IMR-90 (cell line): Measurements from ENCODE around the gene TBX1. TPM values are rescaled to one million over a fixed set of nuclear protein-coding genes. Genes with fewer than 3 reads are reported as not detected.

ENCODE experiments used
- ATAC-seq: fragments of 200-7000 bp; cut with Tn5 transposase; 2 replicates; pipeline ENCODE4 v1.9.1; 2020; ENCODE audit warnings: low read depth, mild to moderate bottlenecking, moderate library complexity
- BruUV-seq: library from RNA; stranded (reverse); fragments of 400-500 nt; replicated peaks from 2 replicates; lab custom pipeline; 2021; lab: Mats Ljungman, UMichigan
- CTCF ChIA-PET: fragments of 300-600 bp; formaldehyde crosslinking; extraction: SDS; loops from one replicate; lab custom pipeline; 2021; ENCODE audit warnings: antibody characterized with exemption; lab: Yijun Ruan, JAX
- POLR2A ChIA-PET: fragments of 300-600 bp; sonication (Branson Sonifier 250); formaldehyde crosslinking; loops from one replicate; lab custom pipeline; 2022; ENCODE audit warnings: antibody characterized with exemption; ENCODE audit not compliant: unreplicated experiment; lab: Charles Lee
- DNase-seq: peaks from one replicate; pipeline ENCODE4 v3.0.0; 2013
- H2AFZ ChIP-seq: replicated peaks from 2 replicates; pipeline ENCODE3; 2013; ENCODE audit warnings: low read length, mild to moderate bottlenecking; ENCODE audit not compliant: poor library complexity
- H2AK5ac ChIP-seq: 2 replicates; pipeline ENCODE4 v1.6.1; 2013; ENCODE audit warnings: low read depth, low read length, inconsistent platforms
- H2AK9ac ChIP-seq: replicated peaks from 2 replicates; pipeline ENCODE3; 2013; ENCODE audit warnings: mild to moderate bottlenecking, low read depth, low read length, moderate library complexity; ENCODE audit not compliant: poor library complexity
- H2BK120ac ChIP-seq: 2 replicates; pipeline ENCODE4 v1.6.1; 2013; ENCODE audit warnings: low read depth, low read length, inconsistent platforms
- H2BK15ac ChIP-seq: 3 replicates; pipeline ENCODE4 v1.6.1; 2013; ENCODE audit warnings: low read depth, low read length, inconsistent platforms
- H2BK20ac ChIP-seq: 2 replicates; pipeline ENCODE4 v1.6.1; 2013; ENCODE audit warnings: low read depth, mild to moderate bottlenecking, inconsistent platforms, low read length, moderate library complexity
- H2BK5ac ChIP-seq: 2 replicates; pipeline ENCODE4 v1.6.1; 2013; ENCODE audit warnings: mild to moderate bottlenecking, low read depth, low read length, inconsistent platforms; ENCODE audit not compliant: poor library complexity, severe bottlenecking
- H3K14ac ChIP-seq: replicated peaks from 2 replicates; pipeline ENCODE4 v1.6.1; 2013; ENCODE audit warnings: low read depth, low read length, inconsistent platforms
- H3K18ac ChIP-seq: 2 replicates; pipeline ENCODE4 v1.6.1; 2013; ENCODE audit warnings: low read depth, low read length, control low read depth
- H3K23ac ChIP-seq: 2 replicates; pipeline ENCODE4 v1.6.1; 2013; ENCODE audit warnings: low read depth, low read length, inconsistent platforms
- H3K27ac ChIP-seq: 2 replicates; pipeline ENCODE4 v1.5.1; 2013; ENCODE audit warnings: mild to moderate bottlenecking, control low read depth, low read length; ENCODE audit not compliant: insufficient read depth
- H3K27me3 ChIP-seq: 2 replicates; pipeline ENCODE4 v1.6.1; 2013; ENCODE audit warnings: low read length; ENCODE audit not compliant: control insufficient read depth, insufficient read depth
- H3K36me3 ChIP-seq: 2 replicates; pipeline ENCODE4 v1.6.1; 2013; ENCODE audit warnings: low read length, mixed read lengths; ENCODE audit not compliant: control insufficient read depth, insufficient read depth
- H3K4ac ChIP-seq: 2 replicates; pipeline ENCODE4 v1.6.1; 2013; ENCODE audit warnings: low read depth, low read length, inconsistent platforms
- H3K4me1 ChIP-seq: 2 replicates; pipeline ENCODE4 v1.6.1; 2013; ENCODE audit warnings: low read length, mixed read lengths; ENCODE audit not compliant: control insufficient read depth, insufficient read depth
- H3K4me2 ChIP-seq: 2 replicates; pipeline ENCODE4 v1.6.1; 2013; ENCODE audit warnings: low read depth, mild to moderate bottlenecking, control low read depth, low read length, moderate library complexity
- H3K4me3 ChIP-seq: 2 replicates; pipeline ENCODE4 v1.5.1; 2013; ENCODE audit warnings: low read depth, mild to moderate bottlenecking, control low read depth, low read length, moderate library complexity; ENCODE audit not compliant: insufficient read depth
- H3K56ac ChIP-seq: 2 replicates; pipeline ENCODE4 v1.6.1; 2013; ENCODE audit warnings: low read length, inconsistent platforms; ENCODE audit not compliant: insufficient read depth; ENCODE audit errors: extremely low read depth
- H3K79me1 ChIP-seq, 2 experiments: 2 replicates each; pipeline ENCODE4 v1.6.1; 2013; ENCODE audit warnings: low read length in 2 of 2, inconsistent platforms in 1 of 2, low read depth in 1 of 2
- H3K9ac ChIP-seq: 2 replicates; pipeline ENCODE4 v1.6.1; 2013; ENCODE audit warnings: low read depth, low read length, control low read depth
- H3K9me1 ChIP-seq: 2 replicates; pipeline ENCODE4 v1.6.1; 2013; ENCODE audit warnings: low read length, inconsistent platforms; ENCODE audit not compliant: insufficient read depth
- H3K9me3 ChIP-seq: 2 replicates; pipeline ENCODE4 v1.6.1; 2013; ENCODE audit warnings: low read length; ENCODE audit not compliant: control insufficient read depth, insufficient read depth
- H4K20me1 ChIP-seq: 2 replicates; pipeline ENCODE4 v1.6.1; 2013; ENCODE audit warnings: low read length, inconsistent platforms; ENCODE audit not compliant: insufficient read depth
- H4K5ac ChIP-seq: 2 replicates; pipeline ENCODE4 v1.6.1; 2013; ENCODE audit warnings: mild to moderate bottlenecking, low read depth, low read length, control low read depth
- H4K8ac ChIP-seq, 2 experiments: 2 replicates each; pipeline ENCODE4 v1.6.1; 2013; ENCODE audit warnings: low read depth in 2 of 2, low read length in 2 of 2, control low read depth in 1 of 2, inconsistent platforms in 1 of 2
- H4K91ac ChIP-seq: 2 replicates; pipeline ENCODE4 v1.6.1; 2013; ENCODE audit warnings: low read depth, low read length, inconsistent platforms; ENCODE audit not compliant: insufficient read depth
- BHLHE40 ChIP-seq: fragments of 150-350 bp; IDR thresholded peaks from 2 replicates; pipeline ENCODE4 v1.6.1; 2016; ENCODE audit warnings: mild to moderate bottlenecking, low read depth, low read length
- CEBPB ChIP-seq: IDR thresholded peaks from 2 replicates; pipeline ENCODE4 v1.6.1; 2012; ENCODE audit warnings: low read depth, low read length, improper control_type of control experiment
- CHD1 ChIP-seq: IDR thresholded peaks from 2 replicates; pipeline ENCODE4 v1.6.1; 2012; ENCODE audit warnings: low read depth, low read length, improper control_type of control experiment
- CTCF ChIP-seq: conservative IDR thresholded peaks from 2 replicates; pipeline ENCODE4 v1.5.1; 2012; ENCODE audit warnings: mild to moderate bottlenecking, low read depth, low read length, improper control_type of control experiment
- ELK1 ChIP-seq: fragments of 150-350 bp; IDR thresholded peaks from 2 replicates; pipeline ENCODE4 v1.6.1; 2016; ENCODE audit warnings: low read depth, mild to moderate bottlenecking, low read length, moderate library complexity, borderline replicate concordance
- FOS ChIP-seq: fragments of 150-350 bp; IDR thresholded peaks from 2 replicates; pipeline ENCODE4 v1.6.1; 2016; ENCODE audit warnings: low read depth, low read length
- MAFK ChIP-seq: IDR thresholded peaks from 2 replicates; pipeline ENCODE4 v1.6.1; 2012; ENCODE audit warnings: low read depth, low read length, improper control_type of control experiment
- MAZ ChIP-seq: IDR thresholded peaks from 2 replicates; pipeline ENCODE4 v1.6.1; 2012; ENCODE audit warnings: low read depth, mild to moderate bottlenecking, low read length, improper control_type of control experiment, moderate library complexity, borderline replicate concordance
- MXI1 ChIP-seq: IDR thresholded peaks from 2 replicates; pipeline ENCODE4 v1.6.1; 2012; ENCODE audit warnings: low read depth, mild to moderate bottlenecking, low read length, moderate library complexity, borderline replicate concordance
- NFE2L2 ChIP-seq: fragments of 150-350 bp; IDR thresholded peaks from 2 replicates; pipeline ENCODE4 v1.6.1; 2016; ENCODE audit warnings: low read depth, mild to moderate bottlenecking, low read length
- POLR2A ChIP-seq: IDR thresholded peaks from 2 replicates; pipeline ENCODE4 v1.6.1; 2012; ENCODE audit warnings: mild to moderate bottlenecking, low read depth, low read length
- RAD21 ChIP-seq: IDR thresholded peaks from 2 replicates; pipeline ENCODE4 v1.6.1; 2012; ENCODE audit warnings: low read length, improper control_type of control experiment
- RCOR1 ChIP-seq: IDR thresholded peaks from 2 replicates; pipeline ENCODE4 v1.6.1; 2012; ENCODE audit warnings: mild to moderate bottlenecking, low read length, improper control_type of control experiment; ENCODE audit not compliant: insufficient replicate concordance
- RFX5 ChIP-seq: IDR thresholded peaks from 2 replicates; pipeline ENCODE4 v1.8.0; 2012; ENCODE audit warnings: low read depth, mild to moderate bottlenecking, low read length, moderate library complexity
- SMC3 ChIP-seq: fragments of 150-350 bp; IDR thresholded peaks from 2 replicates; pipeline ENCODE4 v1.6.1; 2016; ENCODE audit warnings: low read depth, mild to moderate bottlenecking, antibody characterized with exemption, low read length, moderate library complexity
- USF2 ChIP-seq: fragments of 150-350 bp; IDR thresholded peaks from 2 replicates; pipeline ENCODE4 v1.6.1; 2017; ENCODE audit warnings: mild to moderate bottlenecking, antibody characterized with exemption, low read length, low read depth
- WGBS, 2 experiments: methylation state at CpG; one replicate each; pipeline versions ENCODE4 v1.1.5 to v1.1.7; 2013; ENCODE audit warnings: missing lambda C conversion rate in 2 of 2; ENCODE audit not compliant: insufficient read length in 1 of 2; ENCODE audit errors: extremely low coverage in 2 of 2; 5-methylcytosine and 5-hydroxymethylcytosine counted together
- dilution Hi-C: fragments of 300-500 bp; cut with HindIII; formaldehyde crosslinking; loops from one replicate; pipeline ENCODE4 v1.14.3; 2018; ENCODE audit warnings: low sequenced_read_pairs; ENCODE audit not compliant: unreplicated experiment
- in situ Hi-C: fragments of 300-500 bp; cut with MboI; formaldehyde crosslinking; loops from 3 replicates; pipeline ENCODE4 v1.14.3; 2019; ENCODE audit warnings: low sequenced_read_pairs, inconsistent platforms, mixed read lengths
- intact Hi-C: fragments of 100-400 bp; cut with micrococcal nuclease; formaldehyde crosslinking; loops from 2 replicates; pipeline ENCODE4 v1.10.0; 2022
- polyA plus RNA-seq, 3 experiments: library from polyadenylated mRNA; depleted of rRNA; stranded (reverse); fragments of >200 nt; gene quantifications; 2 replicates each; pipeline ENCODE4 v1.2.3, GENCODE V29; 2012; ENCODE audit warnings: low replicate concordance in 1 of 3
- total RNA-seq: library from RNA; depleted of rRNA; stranded (reverse); fragments of >200 nt; gene quantifications from 2 replicates; pipeline ENCODE4 v1.2.3, GENCODE V29; 2012

TBX1 gene
- total and polyA plus RNA-seq, 2 of the 4 experiments (the other 2 are of a cell fraction), result 0.03 TPM; not detected in 1

- dilution Hi-C loops (no loop called here), in situ Hi-C loops (no loop called here), intact Hi-C loops (no loop called here)
- Histone ChIP-seq H3K56ac (no peak overlapping the region), H4K91ac (no peak overlapping the region), H2BK120ac (no peak overlapping the region), H3K4me3 (no peak overlapping the region), H2AK5ac (no peak overlapping the region), H3K9me3 (no peaks in the 10 kb centered on the region), H4K8ac (no peak overlapping the region), H3K4me1 (peaks cover 5% of the 10 kb centered on the region), H4K20me1 (no peaks in the 10 kb centered on the region), H3K36me3 (no peaks in the 10 kb centered on the region), H2BK5ac (no peak overlapping the region), H4K5ac (no peak overlapping the region), H3K27me3 (peaks cover 53% of the 10 kb centered on the region), H3K79me1 (no peaks in the 10 kb centered on the region), H2BK15ac (no peak overlapping the region), H3K14ac (no peak overlapping the region), H3K18ac (no peak overlapping the region), H2AFZ (no peak overlapping the region), H2BK20ac (no peak overlapping the region), H2AK9ac (no peak overlapping the region), H3K23ac (no peak overlapping the region), H3K9ac (no peak overlapping the region), H3K4me2 (no peak overlapping the region), H3K9me1 (peaks cover 6% of the 10 kb centered on the region; the same call in 1 of the 2 replicates), H3K4ac (no peak overlapping the region), H3K27ac (no peak overlapping the region)
- no peak for DNase-seq
- no peak for TF ChIP-seq NFE2L2
- no peak for TF ChIP-seq CHD1
- no peak for TF ChIP-seq ELK1
- no peak for TF ChIP-seq BHLHE40
- no peak for TF ChIP-seq FOS
- no peak for TF ChIP-seq SMC3
- TF ChIP-seq RAD21, result no peak
- no peak for TF ChIP-seq MXI1
- TF ChIP-seq CTCF, result no peak
- no peak for TF ChIP-seq MAFK
- no peak for TF ChIP-seq CEBPB
- no peak for TF ChIP-seq RCOR1
- TF ChIP-seq POLR2A, result no peak
- TF ChIP-seq USF2, result no peak
- no peak for TF ChIP-seq MAZ
- no peak for TF ChIP-seq RFX5
- BruUV-seq, result no TSS peak
- CTCF ChIA-PET, result no interaction called here
- POLR2A ChIA-PET, result no interaction called here
- WGBS, 2 experiments, result 84% methylated on average over 6 of the region's 8 CpGs; no CpG with 5 or more reads in 1 of the 2 experiments
- no peak for ATAC-seq
Measured at GRCh38 chr22:19774628-19775027, 14.1 kb downstream of the TBX1 start.
